SU-DHL-6 (cell line): ENCODE results near the gene PTPRN2.

Source experiments
- H2AFZ ChIP-seq: fragments of 200-600 bp; sonication (generic); 2 replicates; pipeline ENCODE4 v1.6.1; 2014; ENCODE audit warnings: low read depth, mild to moderate bottlenecking, moderate library complexity, mixed read lengths, antibody characterized with exemption, low read length; ENCODE audit not compliant: severe bottlenecking
- H3F3A ChIP-seq: fragments of 200-600 bp; shearing (Covaris generic); 2 replicates; pipeline ENCODE4 v1.6.0; 2016; ENCODE audit warnings: antibody characterized with exemption, mild to moderate bottlenecking; ENCODE audit not compliant: insufficient read depth
- H3K27ac ChIP-seq: fragments of 200-600 bp; sonication (generic); 2 replicates; pipeline ENCODE4 v1.5.1; 2016; ENCODE audit warnings: low read depth, mild to moderate bottlenecking, low read length, moderate library complexity, mixed read lengths
- H3K27me3 ChIP-seq: fragments of 200-600 bp; sonication (generic), shearing (Covaris generic); 2 replicates; pipeline ENCODE4 v1.6.0; 2014; ENCODE audit warnings: mild to moderate bottlenecking, low read length
- H3K36me3 ChIP-seq: fragments of 200-600 bp; sonication (generic); 2 replicates; pipeline ENCODE4 v1.6.1; 2014; ENCODE audit warnings: mild to moderate bottlenecking, low read length, mixed read lengths
- H3K4me2 ChIP-seq: fragments of 300-600, 200-600 bp; shearing (Covaris generic), sonication (generic); 2 replicates; pipeline ENCODE4 v1.6.0; 2014; ENCODE audit warnings: low read length, low read depth, mild to moderate bottlenecking; ENCODE audit not compliant: poor library complexity, severe bottlenecking
- H3K4me3 ChIP-seq: fragments of 200-600 bp; sonication (generic); 2 replicates; pipeline ENCODE4 v1.5.1; 2014; ENCODE audit warnings: antibody characterized with exemption, low read length, mild to moderate bottlenecking, mixed read lengths; ENCODE audit not compliant: insufficient read depth, poor library complexity, severe bottlenecking
- H3K79me2 ChIP-seq: fragments of 200-600 bp; sonication (generic); 2 replicates; pipeline ENCODE4 v1.6.1; 2014; ENCODE audit warnings: mild to moderate bottlenecking, low read length, moderate library complexity; ENCODE audit not compliant: insufficient read depth
- H3K9ac ChIP-seq: fragments of 200-600 bp; sonication (generic); 2 replicates; pipeline ENCODE4 v1.7.0; 2014; ENCODE audit warnings: mild to moderate bottlenecking, low read length
- H3K9me2 ChIP-seq: fragments of 200-600 bp; sonication (generic); replicated peaks from 2 replicates; pipeline ENCODE4 v1.6.1; 2014; ENCODE audit warnings: low read length; ENCODE audit not compliant: insufficient read depth
- H3K9me3 ChIP-seq: fragments of 200-600 bp; sonication (generic); 2 replicates; pipeline ENCODE4 v1.6.1; 2014; ENCODE audit warnings: low read length, mixed read lengths; ENCODE audit not compliant: insufficient read depth
- H4K20me1 ChIP-seq: fragments of 200-600 bp; sonication (generic); 2 replicates; pipeline ENCODE4 v1.6.1; 2014; ENCODE audit warnings: low read depth, mild to moderate bottlenecking, antibody characterized with exemption, low read length, moderate library complexity, mixed read lengths
- CTCF ChIP-seq: fragments of 200-600 bp; sonication (generic); IDR thresholded peaks from one replicate; pipeline ENCODE4 v1.5.1; 2017; ENCODE audit warnings: antibody characterized with exemption, mild to moderate bottlenecking, low read length, moderate library complexity; ENCODE audit not compliant: insufficient read depth, poor library complexity, severe bottlenecking
- EZH2phosphoT487 ChIP-seq: fragments of 200-600 bp; sonication (generic), shearing (Covaris generic); conservative IDR thresholded peaks from 2 replicates; pipeline ENCODE4 v1.6.1; 2018; ENCODE audit warnings: mild to moderate bottlenecking, antibody characterized with exemption, low read length, moderate library complexity, mixed read lengths

PTPRN2 gene

GRCh38 chr7:158283016-158283974 is 304.3 kb downstream of the PTPRN2 start:
- Histone ChIP-seq H2AFZ (no peak overlapping the region), H3K9ac (no peak overlapping the region), H3F3A (no peaks in the 10 kb centered on the region), H3K27me3 (no peaks in the 10 kb centered on the region), H3K27ac (no peak overlapping the region), H3K4me3 (no peak overlapping the region), H3K4me2 (no peak overlapping the region), H4K20me1 (no peaks in the 10 kb centered on the region), H3K79me2 (no peaks in the 10 kb centered on the region), H3K36me3 (no peaks in the 10 kb centered on the region), H3K9me2 (no peaks in the 10 kb centered on the region), H3K9me3 (no peaks in the 10 kb centered on the region)
- no peak for TF ChIP-seq EZH2phosphoT487
- no peak for TF ChIP-seq CTCF

DNA sequence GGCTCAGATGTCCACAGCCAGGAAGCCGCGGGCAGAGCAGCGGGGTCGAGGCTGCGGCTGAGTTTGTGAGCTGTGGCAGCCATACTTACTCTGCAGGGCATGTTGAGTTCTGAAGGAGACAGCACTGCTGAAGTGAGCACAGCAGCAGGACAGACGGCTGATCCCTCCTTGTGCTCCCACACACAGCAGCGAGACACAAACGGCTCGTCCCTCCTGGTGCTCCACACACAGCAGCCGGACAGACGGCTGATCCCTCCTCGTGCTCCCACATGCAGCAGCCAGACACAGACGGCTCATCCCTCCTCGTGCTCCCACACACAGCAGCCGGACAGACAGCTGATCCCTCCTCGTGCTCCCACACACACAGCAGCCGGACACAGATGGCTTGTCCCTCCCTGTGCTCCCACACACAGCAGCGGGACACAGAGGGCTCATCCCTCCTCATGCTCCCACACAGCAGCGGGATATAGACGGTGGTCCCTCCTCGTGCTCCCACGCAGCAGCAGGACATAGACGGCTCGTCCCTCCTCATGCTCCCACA is 305.1 kb downstream of the PTPRN2 start:
- no peak overlapping the region for H3K9ac ChIP-seq
- H3K27ac ChIP-seq: no peak overlapping the region
- H3K4me3 ChIP-seq: no peak overlapping the region
- H3K79me2 ChIP-seq: no peaks in the 10 kb centered on the region
- H3F3A ChIP-seq: no peaks in the 10 kb centered on the region
- H3K4me2 ChIP-seq: no peak overlapping the region
- TF ChIP-seq CTCF: no peak
- no peak for TF ChIP-seq EZH2phosphoT487
- H3K36me3 ChIP-seq: no peaks in the 10 kb centered on the region
- H4K20me1 ChIP-seq: no peaks in the 10 kb centered on the region
- no peak overlapping the region for H2AFZ ChIP-seq
- H3K9me3 ChIP-seq: no peaks in the 10 kb centered on the region
- H3K27me3 ChIP-seq: no peaks in the 10 kb centered on the region
- H3K9me2 ChIP-seq: no peaks in the 10 kb centered on the region

DNA sequence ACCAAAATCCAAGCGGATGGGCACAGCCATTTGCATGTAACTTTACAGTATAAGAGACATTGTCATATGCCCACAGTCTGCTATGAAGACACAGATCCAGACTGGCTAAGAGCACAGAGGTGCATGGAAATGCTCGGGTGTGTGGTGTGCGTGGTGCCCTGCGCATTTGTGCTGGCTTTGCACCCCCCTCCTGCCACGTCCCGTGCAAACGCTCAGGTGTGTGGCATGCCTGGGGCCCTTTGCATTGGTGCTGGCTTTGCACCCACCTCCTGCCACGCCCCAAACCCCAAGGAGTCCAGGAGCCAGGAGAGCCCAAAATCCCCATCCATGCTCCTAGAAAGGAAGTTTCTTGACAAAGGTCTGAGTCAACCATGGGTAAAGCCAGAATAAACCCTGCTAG is 306.2 kb downstream of the PTPRN2 start:
- Histone ChIP-seq H4K20me1 (no peaks in the 10 kb centered on the region), H3K4me2 (no peak overlapping the region), H3K36me3 (no peaks in the 10 kb centered on the region), H3K9me2 (no peaks in the 10 kb centered on the region), H3K27ac (no peak overlapping the region), H3K27me3 (no peaks in the 10 kb centered on the region), H3K9ac (no peak overlapping the region), H3K9me3 (no peaks in the 10 kb centered on the region), H3F3A (no peaks in the 10 kb centered on the region), H3K4me3 (no peak overlapping the region), H2AFZ (no peak overlapping the region), H3K79me2 (no peaks in the 10 kb centered on the region)
- no peak for TF ChIP-seq CTCF
- TF ChIP-seq EZH2phosphoT487: no peak
